WERI-Rb-1 (cell line): ENCODE results near the gene CHEK1.

ENCODE experiments used
- DNase-seq: peaks from one replicate; pipeline ENCODE4 v3.0.0-alpha.2; 2020
- H3K27ac ChIP-seq: fragments of 250-450 bp; sonication (Bioruptor Pico); 2 replicates; pipeline ENCODE4 v1.5.1; 2020; ENCODE audit warnings: mild to moderate bottlenecking, moderate library complexity
- H3K27me3 ChIP-seq: fragments of 250-450 bp; sonication (Bioruptor Pico); 2 replicates; pipeline ENCODE4 v1.5.1; 2021; ENCODE audit warnings: mild to moderate bottlenecking, low read depth, moderate library complexity; ENCODE audit not compliant: insufficient read depth, severe bottlenecking
- H3K36me3 ChIP-seq: fragments of 250-450 bp; sonication (Bioruptor Pico); 2 replicates; pipeline ENCODE4 v1.5.1; 2020; ENCODE audit warnings: mild to moderate bottlenecking, moderate library complexity
- H3K4me3 ChIP-seq: 2 replicates; pipeline ENCODE4 v1.5.1; 2011; ENCODE audit warnings: low read depth, mild to moderate bottlenecking, control low read depth, low read length
- H3K9me3 ChIP-seq: fragments of 250-450 bp; sonication (Bioruptor Pico); 2 replicates; pipeline ENCODE4 v1.5.1; 2021; ENCODE audit warnings: mild to moderate bottlenecking, moderate library complexity; ENCODE audit not compliant: severe bottlenecking
- CTCF ChIP-seq: IDR thresholded peaks from 2 replicates; pipeline ENCODE4 v1.5.1; 2011; ENCODE audit warnings: low read depth, mild to moderate bottlenecking, control low read depth, inconsistent platforms, low read length

The CHEK1 gene

DNA sequence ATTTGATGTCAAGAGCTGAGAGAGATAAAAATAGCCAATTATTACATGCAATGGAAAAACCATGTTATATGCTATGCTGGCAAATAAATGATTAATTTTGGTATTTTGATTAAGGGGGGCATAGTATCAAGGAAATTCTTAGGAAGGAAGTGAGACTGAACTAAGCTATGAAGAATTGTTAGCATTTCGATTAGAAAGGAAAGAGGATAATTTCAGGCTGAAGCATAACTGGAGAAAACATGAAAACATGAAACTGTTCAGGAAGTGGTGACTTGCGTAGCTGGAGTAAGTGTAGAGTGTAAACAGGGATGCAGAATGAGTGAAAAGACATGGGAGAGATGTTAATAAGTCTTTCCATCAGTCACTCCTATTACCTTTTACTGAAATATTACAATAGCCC, 49.2 kb downstream of the CHEK1 start:
- Histone ChIP-seq H3K4me3 (no peak overlapping the region), H3K36me3 (peaks cover 42% of the 10 kb centered on the region), H3K27me3 (no peaks in the 10 kb centered on the region), H3K9me3 (no peaks in the 10 kb centered on the region), H3K27ac (no peak overlapping the region)
- no peak for TF ChIP-seq CTCF
- no peak for DNase-seq

DNA sequence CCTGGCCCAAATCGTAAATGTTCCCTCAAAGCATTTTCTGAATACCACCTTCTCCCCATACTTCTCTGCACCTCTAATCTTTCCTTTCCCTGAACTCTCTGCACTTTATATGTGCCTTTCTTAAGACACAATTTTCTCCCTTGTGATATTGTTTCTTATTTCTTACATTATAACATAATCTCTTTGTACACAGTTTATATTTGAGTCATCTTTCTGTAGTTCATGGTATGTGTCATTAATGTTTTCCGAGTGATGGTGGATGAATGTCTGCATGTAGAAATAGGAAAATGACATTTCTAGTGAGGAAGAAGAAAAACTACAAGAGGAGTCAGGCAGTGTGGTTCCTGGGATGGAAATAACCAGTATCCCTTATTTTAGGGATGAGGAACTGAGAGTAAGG, 50.2 kb downstream of the CHEK1 start:
- H3K27me3 ChIP-seq: no peaks in the 10 kb centered on the region
- H3K4me3 ChIP-seq: no peak overlapping the region
- H3K9me3 ChIP-seq: no peaks in the 10 kb centered on the region
- H3K36me3 ChIP-seq: peaks cover 43% of the 10 kb centered on the region
- H3K27ac ChIP-seq: no peak overlapping the region
- no peak for DNase-seq
- no peak for TF ChIP-seq CTCF

- TF ChIP-seq CTCF: no peak
- DNase-seq: no peak
- H3K9me3 ChIP-seq: no peaks in the 10 kb centered on the region
- no peak overlapping the region for H3K27ac ChIP-seq
- H3K4me3 ChIP-seq: no peak overlapping the region
- H3K27me3 ChIP-seq: no peaks in the 10 kb centered on the region
- peaks cover 38% of the 10 kb centered on the region for H3K36me3 ChIP-seq
Measured at GRCh38 chr11:125679397-125679796, 54.4 kb downstream of the CHEK1 start.

GRCh38 chr11:125679837-125680236, 54.9 kb downstream of the CHEK1 start:
- DNase-seq: no peak
- no peaks in the 10 kb centered on the region for H3K9me3 ChIP-seq
- no peak for TF ChIP-seq CTCF
- no peak overlapping the region for H3K27ac ChIP-seq
- H3K36me3 ChIP-seq: peaks cover 38% of the 10 kb centered on the region
- no peak overlapping the region for H3K4me3 ChIP-seq
- H3K27me3 ChIP-seq: no peaks in the 10 kb centered on the region

DNA sequence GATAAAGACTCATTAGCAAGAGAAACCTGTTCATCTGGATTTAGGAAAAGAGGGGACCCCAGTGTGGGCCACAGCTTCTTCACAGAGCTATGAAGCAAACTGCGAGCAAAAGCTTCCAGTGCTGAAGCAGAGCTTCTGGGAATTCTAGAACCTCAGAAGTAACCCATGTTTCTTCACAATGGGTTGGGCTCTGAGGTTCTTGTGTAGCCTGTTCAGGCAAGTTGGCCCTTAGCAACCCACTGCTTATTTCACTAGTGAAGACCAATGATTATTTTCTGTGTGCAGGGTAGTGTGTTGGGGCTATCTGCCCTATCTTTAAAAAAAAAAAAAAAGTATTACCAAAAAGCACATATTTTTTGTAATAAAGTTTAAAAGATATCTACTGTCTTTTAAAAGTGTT, 55.8 kb downstream of the CHEK1 start, which contains the start of gene ACRV1:
ACRV1 (minus strand) TSS at position 101 of the 400 bp plus-strand sequence; CDS start at position 34, 67 bp downstream.
- DNase-seq: no peak
- Histone ChIP-seq H3K36me3 (peaks cover 38% of the 10 kb centered on the region), H3K4me3 (no peak within 1 kb of the TSS), H3K27me3 (no peaks in the 10 kb centered on the region), H3K27ac (no peak within 1 kb of the TSS), H3K9me3 (no peaks in the 10 kb centered on the region)
- no peak for TF ChIP-seq CTCF

DNA sequence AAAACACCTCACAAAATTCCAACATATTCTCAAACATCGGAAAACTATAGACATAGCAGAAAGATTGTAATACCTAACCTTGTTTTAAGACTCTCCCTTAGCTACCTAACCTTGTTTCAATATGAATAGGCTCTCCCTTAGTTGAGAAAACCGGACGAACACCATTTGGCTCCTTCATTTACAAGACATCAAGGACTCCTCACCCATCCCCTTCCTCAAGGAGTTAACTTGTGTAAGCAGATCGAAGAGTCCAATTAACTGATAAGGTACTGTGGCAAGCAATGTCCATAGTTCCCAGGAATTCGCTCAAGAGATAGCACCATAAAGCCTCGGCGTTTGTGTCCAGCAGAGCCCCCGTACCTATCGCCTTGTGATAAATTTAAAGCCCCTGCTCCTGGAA, 60.3 kb downstream of the CHEK1 start:
- H3K36me3 ChIP-seq: peaks cover 5% of the 10 kb centered on the region; the same call in 1 of the 2 replicates
- no peak for DNase-seq
- H3K4me3 ChIP-seq: no peak overlapping the region
- no peaks in the 10 kb centered on the region for H3K27me3 ChIP-seq
- H3K9me3 ChIP-seq: no peaks in the 10 kb centered on the region
- no peak overlapping the region for H3K27ac ChIP-seq
- no peak for TF ChIP-seq CTCF
